Central memory CD4-positive, alpha-beta T cell (primary cell): Measurements from ENCODE around the gene TECTB.

Source experiments
- DNase-seq: peaks from one replicate; pipeline ENCODE4 v3.0.0; 2022

TECTB gene

GRCh38 chr10:112313234-112313633, 30.0 kb downstream of the TECTB start:
- no peak for DNase-seq

GRCh38 chr10:112313911-112314310, 30.7 kb downstream of the TECTB start:
- no peak for DNase-seq

GRCh38 chr10:112314822-112315474, 31.7 kb downstream of the TECTB start:
- peak; percentile 48 for DNase-seq

- no peak for DNase-seq
Measured at GRCh38 chr10:112327678-112328077, 44.5 kb downstream of the TECTB start.

- no peak for DNase-seq
Measured at GRCh38 chr10:112330162-112330561, 47.0 kb downstream of the TECTB start.

- DNase-seq = no peak
Measured at GRCh38 chr10:112330607-112331160, 47.5 kb downstream of the TECTB start.

- DNase-seq = no peak
Measured at GRCh38 chr10:112332022-112332421, 48.8 kb downstream of the TECTB start.

- no peak for DNase-seq
Measured at GRCh38 chr10:112332509-112333228, 49.5 kb downstream of the TECTB start.

GRCh38 chr10:112333452-112333851, 50.3 kb downstream of the TECTB start:
- DNase-seq = no peak

GRCh38 chr10:112335111-112335867, 52.1 kb downstream of the TECTB start:
- DNase-seq = no peak

- no peak for DNase-seq
Measured at GRCh38 chr10:112335868-112336265, 52.7 kb downstream of the TECTB start.

- DNase-seq = no peak
Measured at GRCh38 chr10:112336556-112337201, 53.5 kb downstream of the TECTB start.

- no peak for DNase-seq
Measured at GRCh38 chr10:112338957-112339356, 55.8 kb downstream of the TECTB start.

- DNase-seq = no peak
Measured at GRCh38 chr10:112340601-112341000, 57.4 kb downstream of the TECTB start.

- DNase-seq = no peak
Measured at GRCh38 chr10:112343056-112343806, 60.0 kb downstream of the TECTB start.

GRCh38 chr10:112344261-112344660, 61.1 kb downstream of the TECTB start:
- DNase-seq = no peak

- no peak for DNase-seq
Measured at GRCh38 chr10:112345202-112345601, 62.0 kb downstream of the TECTB start.

- no peak for DNase-seq
Measured at GRCh38 chr10:112345743-112346142, 62.5 kb downstream of the TECTB start.

GRCh38 chr10:112346774-112347173, 63.6 kb downstream of the TECTB start:
- DNase-seq = no peak

GRCh38 chr10:112347709-112348671, 64.8 kb downstream of the TECTB start:
- no peak for DNase-seq

- DNase-seq = no peak
Measured at GRCh38 chr10:112348759-112349158, 65.6 kb downstream of the TECTB start.
